H1 (cell line): Measurements from ENCODE around the gene CTAG2.

Source experiments
- KDM1A ChIP-seq: fragments of 200-600, 300-600 bp; sonication (generic); IDR thresholded peaks from 2 replicates; pipeline ENCODE4 v1.7.1; 2016; ENCODE audit warnings: mild to moderate bottlenecking, low read length, borderline replicate concordance
- MAFK ChIP-seq: IDR thresholded peaks from 2 replicates; pipeline ENCODE4 v1.6.1; 2012; ENCODE audit warnings: low read depth, mild to moderate bottlenecking, improper control_type of control experiment, low read length
- POLR2A ChIP-seq, 2 experiments: IDR thresholded peaks; 1 replicate in 1 of 2; 2 replicates in 1 of 2; pipeline ENCODE4 v1.6.1; 2011; ENCODE audit warnings: low read depth in 2 of 2, low read length in 2 of 2, mild to moderate bottlenecking in 2 of 2; ENCODE audit errors: control extremely low read depth in 1 of 2
- RXRA ChIP-seq: IDR thresholded peaks from 2 replicates; pipeline ENCODE4 v1.6.1; 2011; ENCODE audit warnings: low read depth, mild to moderate bottlenecking, low read length, moderate library complexity; ENCODE audit not compliant: insufficient read depth
- SIX5 ChIP-seq: IDR thresholded peaks from 2 replicates; pipeline ENCODE4 v1.6.1; 2011; ENCODE audit warnings: mild to moderate bottlenecking, low read depth, low read length
- TF ChIP-seq, protein P1 (sequence below): IDR thresholded peaks from 2 replicates; pipeline ENCODE4 v1.6.1; 2012; ENCODE audit warnings: inconsistent platforms
- TF ChIP-seq, protein P2 (sequence below), 3 experiments: IDR thresholded peaks; 1 replicate in 2 of 3; 2 replicates in 1 of 3; pipeline versions ENCODE4 v1.5.1 to v1.6.1; 2011; ENCODE audit warnings: low read length in 3 of 3, mild to moderate bottlenecking in 3 of 3, inconsistent platforms in 2 of 3, low read depth in 1 of 3, moderate library complexity in 1 of 3; ENCODE audit not compliant: insufficient read depth in 1 of 3; ENCODE audit errors: control extremely low read depth in 1 of 3

DNA sequence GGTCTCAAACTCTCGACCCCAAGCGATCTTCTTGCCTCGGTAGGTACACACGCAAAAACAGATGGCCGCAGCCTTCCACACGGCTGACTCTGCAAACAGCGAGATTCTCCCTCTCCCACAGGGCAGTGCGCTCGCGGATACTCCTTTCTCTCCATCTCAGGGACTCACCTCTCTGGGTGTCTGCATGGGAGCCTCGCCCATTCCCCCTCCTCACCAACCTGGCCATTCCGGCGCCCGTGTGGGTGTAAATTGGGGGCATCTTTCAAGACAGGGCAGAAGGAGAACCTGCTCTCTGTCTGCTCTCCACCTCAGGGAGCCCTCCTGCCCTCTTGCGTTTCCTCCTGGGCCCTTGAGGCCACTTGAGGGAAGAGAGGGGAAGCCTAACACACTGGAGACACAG, 4.4 kb downstream of the CTAG2 start:
- TF ChIP-seq, protein P1, sequence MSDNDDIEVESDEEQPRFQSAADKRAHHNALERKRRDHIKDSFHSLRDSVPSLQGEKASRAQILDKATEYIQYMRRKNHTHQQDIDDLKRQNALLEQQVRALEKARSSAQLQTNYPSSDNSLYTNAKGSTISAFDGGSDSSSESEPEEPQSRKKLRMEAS: no peak
- TF ChIP-seq MAFK (no peak), SIX5 (no peak), RXRA (no peak), POLR2A (IDR thresholded peaks at IDR 0.05; ENCODE audit: control extremely low read depth in 1 of 2, low read depth in 2 of 2, low read length in 2 of 2) (no peak), KDM1A (no peak)
- TF ChIP-seq, protein P2, sequence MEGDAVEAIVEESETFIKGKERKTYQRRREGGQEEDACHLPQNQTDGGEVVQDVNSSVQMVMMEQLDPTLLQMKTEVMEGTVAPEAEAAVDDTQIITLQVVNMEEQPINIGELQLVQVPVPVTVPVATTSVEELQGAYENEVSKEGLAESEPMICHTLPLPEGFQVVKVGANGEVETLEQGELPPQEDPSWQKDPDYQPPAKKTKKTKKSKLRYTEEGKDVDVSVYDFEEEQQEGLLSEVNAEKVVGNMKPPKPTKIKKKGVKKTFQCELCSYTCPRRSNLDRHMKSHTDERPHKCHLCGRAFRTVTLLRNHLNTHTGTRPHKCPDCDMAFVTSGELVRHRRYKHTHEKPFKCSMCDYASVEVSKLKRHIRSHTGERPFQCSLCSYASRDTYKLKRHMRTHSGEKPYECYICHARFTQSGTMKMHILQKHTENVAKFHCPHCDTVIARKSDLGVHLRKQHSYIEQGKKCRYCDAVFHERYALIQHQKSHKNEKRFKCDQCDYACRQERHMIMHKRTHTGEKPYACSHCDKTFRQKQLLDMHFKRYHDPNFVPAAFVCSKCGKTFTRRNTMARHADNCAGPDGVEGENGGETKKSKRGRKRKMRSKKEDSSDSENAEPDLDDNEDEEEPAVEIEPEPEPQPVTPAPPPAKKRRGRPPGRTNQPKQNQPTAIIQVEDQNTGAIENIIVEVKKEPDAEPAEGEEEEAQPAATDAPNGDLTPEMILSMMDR (IDR thresholded peaks at IDR 0.05; ENCODE audit: control extremely low read depth in 1 of 3, insufficient read depth in 1 of 3, low read depth in 1 of 3, low read length in 3 of 3): no peak
